Activated CD8-positive, alpha-beta memory T cell treated with anti-CD3 and anti-CD28 coated beads for 4 hours (primary cell): ENCODE data around the gene SPTAN1.
A peak's percentile ranks its signal among the peaks of the same experiment; 100 is the strongest.
"Not testable (repeated sequence)": the region's sequence is repeated elsewhere in the genome, so short reads cannot be mapped to it uniquely, and the experiment has no call there.

Experiments used
- DNase-seq, 2 donors: peaks; one replicate each; pipeline ENCODE4 v3.0.0-alpha.2; 2020; ENCODE audit warnings: low read depth in 2 of 2

Gene SPTAN1

DNA sequence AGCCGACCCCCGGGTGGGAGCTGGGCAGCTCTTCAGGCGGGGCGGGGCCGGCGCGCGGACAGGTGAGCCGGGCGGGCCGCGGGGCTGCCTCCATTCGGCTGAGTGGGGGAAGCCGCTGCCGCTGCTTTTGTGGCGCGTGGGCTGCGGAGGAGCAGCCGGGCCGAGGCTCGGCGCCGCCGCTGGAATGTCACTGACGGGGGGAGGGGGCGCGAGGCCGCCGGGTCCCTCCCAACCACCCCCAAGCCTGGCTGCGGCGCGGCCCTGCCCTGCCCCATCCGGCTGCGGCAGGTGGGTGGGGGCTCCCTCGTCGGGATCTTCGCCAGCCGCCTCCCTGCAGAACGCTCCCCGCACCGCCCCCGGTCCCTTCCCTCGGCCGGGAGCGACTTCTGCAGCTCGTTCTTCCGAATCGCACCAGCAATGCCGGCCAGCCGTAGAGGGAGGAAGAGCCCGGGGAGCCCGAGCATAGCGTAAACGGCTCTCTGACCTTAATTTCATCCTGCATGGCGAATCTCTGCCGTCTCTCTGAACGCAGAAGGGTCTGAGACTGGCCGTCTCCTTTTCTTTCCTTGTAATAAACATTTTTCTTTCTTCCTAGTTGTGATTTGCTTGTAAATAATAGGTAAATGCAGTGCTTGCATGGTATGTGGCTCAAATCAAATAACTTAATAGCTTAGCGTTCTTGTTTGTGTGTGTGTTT lies 505 bp downstream of the SPTAN1 start:
- DNase-seq = peak; percentile 22 to 28

GRCh38 chr9:128553728-128554127 lies 1.3 kb downstream of the SPTAN1 start:
- no peak for DNase-seq

DNA sequence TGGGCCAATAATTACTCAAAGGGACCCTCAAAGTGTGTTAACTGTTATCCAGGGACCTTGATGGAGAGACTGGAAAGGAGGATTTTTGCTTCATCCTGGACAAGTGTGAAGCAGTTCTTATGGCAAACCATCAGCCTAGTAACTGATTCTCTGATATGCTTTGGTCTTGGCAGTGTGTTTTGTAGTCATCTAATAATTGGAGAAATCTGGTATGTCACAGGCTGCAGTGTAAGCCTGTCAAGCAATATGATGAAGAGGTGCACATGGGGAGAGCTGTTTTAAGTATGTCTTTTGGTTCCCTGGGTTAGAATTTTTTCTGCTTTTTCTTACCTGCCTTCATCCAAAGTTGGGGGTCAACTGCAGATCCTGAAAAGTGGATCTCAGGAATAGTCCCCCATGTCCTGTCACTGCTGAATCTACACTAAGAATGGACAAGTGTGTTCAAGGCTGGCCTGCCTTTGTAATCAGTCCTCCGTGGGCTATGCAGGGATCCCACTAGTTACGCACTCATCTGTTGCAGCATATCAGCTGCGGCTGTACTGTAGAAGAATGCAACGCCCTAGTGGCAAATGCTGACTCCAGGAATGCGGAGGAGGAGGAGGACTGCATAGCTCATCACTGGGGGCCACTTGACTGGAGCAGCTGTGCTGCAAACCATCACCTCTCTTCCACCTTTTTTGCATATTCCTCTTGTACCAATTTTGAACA lies 1.9 kb downstream of the SPTAN1 start:
- DNase-seq = no peak

DNA sequence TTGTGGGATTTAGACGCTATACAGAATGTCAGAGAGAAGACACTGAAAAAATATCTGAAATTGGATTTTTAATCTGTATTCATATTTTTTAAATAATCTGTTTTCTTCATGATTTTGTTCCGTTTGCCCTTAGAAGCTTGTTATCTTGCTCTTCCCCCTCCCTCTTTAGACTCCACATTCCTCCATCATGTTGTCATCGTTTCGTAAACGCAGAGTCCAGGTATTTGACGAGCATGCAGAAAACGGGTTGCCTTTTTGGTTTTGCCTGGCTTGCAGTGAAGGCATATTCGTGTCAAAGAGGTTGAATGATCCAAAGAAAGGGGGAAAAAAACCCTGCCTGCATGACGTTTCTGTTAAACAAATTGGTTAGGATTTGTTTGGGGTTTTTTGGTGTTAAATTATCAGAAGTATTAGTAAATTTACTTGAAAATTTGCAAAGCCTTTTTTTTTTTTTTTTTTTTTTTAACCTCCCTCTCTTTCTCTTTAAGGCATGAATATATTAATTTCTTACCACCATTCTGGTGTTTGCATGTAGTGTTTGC lies 2.9 kb downstream of the SPTAN1 start:
- no peak for DNase-seq

DNA sequence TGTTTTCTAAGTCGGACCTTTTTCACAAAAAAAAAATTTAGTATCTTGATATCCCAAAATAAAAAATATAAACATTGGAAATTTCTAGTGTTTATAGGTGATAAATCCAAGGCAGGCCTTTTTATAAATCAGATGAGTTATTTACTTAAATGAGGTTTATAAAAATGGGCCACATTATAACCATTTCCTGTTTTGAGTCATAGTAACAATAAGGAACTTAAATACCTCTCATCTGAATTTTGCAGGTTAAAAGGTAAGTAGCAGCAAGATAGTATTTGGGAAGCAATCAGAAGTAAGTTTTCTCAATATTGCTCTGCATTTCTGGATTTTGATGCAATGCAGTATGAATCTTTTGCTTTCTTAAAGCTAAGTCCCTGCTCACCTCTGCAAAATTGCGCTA lies 3.9 kb downstream of the SPTAN1 start:
- DNase-seq = no peak

- no peak for DNase-seq
Observed at GRCh38 chr9:128556926-128557634, 4.7 kb downstream of the SPTAN1 start.

DNA sequence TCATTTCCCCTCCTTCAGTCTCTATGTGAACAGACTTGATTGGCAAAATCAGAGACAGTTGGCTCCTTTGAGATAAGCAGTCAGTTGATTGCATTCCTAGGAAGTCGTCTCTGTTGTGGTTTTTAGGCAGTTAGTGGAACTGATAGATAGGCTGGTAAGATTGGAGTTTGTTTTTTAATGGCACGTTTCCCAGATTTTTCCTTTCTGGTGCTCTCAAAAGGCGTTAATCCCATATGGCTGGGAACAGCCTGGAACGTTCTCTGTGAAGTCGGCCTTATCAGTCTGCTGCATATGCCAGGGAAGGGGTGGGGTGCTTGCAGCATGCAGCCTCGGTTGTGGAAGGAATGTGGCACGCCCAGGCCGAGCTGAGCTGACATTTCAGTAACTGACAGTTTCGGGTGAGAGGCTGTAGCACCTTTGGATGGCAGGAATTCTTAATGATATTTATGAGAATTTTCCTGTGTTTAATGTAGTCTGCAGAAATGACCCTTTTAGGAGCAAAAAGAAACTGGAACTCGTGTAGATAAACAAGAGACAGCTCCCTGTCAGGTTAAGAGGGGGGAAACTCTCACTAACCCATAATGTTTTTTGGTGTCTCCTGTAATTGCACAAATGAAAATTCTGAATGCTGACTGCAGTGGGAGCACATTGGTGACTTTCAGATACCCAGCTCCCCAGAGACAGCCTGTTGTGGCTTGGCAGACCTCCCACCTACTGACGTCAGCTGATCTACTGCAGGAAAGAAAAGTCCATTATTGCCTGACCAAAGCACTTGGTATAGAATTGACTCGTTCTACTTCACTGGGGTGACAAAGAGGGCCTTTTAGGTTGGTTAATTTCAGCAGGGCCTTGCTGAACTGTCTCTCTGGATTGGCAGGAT lies 6.3 kb downstream of the SPTAN1 start:
- no peak for DNase-seq

DNA sequence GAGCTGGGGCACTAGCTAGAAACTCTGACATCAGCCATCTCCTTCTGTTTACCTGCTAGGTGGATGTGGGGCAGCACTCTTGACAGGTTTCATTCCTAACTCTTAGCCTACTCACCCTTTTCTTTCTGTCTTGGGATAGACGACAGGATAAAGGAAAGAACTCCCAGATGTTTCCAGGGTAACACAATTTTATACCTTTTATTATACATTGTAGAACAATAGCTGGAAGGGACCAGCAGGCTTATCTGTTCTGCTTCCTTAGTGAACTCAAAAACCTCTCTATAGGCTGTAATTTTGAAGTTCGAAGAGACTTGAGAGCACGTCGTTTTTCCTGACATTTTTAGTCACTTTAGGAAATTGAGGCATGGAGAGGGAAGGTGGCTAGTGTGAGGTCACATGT lies 13.2 kb downstream of the SPTAN1 start:
- DNase-seq = no peak

DNA sequence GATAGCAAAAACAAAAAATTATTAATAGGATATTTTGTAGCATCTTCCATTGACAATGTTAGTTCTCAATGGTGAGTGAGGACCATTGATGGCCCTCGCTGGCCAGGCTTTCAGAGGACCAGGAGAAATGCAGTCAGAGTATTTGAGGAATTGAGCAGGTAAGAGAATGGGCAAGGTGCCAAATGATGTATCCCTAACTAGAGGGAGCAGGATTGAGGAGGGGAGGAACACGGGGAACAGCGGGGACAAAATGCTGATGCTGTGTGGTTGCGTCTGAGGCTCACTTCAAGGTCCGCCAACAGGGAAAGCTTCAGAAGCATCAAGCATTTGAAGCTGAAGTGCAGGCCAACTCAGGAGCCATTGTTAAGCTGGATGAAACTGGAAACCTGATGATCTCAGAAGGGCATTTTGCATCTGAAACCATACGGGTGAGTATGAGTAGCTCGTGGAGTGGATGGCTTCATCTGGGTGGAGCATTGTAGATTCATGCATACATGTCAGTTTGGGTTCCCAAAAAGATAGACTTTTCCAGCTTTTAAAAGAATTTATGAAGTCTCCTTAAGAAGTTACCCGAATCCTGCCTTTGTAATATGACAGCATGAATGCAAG lies 16.2 kb downstream of the SPTAN1 start:
- DNase-seq = no peak

DNA sequence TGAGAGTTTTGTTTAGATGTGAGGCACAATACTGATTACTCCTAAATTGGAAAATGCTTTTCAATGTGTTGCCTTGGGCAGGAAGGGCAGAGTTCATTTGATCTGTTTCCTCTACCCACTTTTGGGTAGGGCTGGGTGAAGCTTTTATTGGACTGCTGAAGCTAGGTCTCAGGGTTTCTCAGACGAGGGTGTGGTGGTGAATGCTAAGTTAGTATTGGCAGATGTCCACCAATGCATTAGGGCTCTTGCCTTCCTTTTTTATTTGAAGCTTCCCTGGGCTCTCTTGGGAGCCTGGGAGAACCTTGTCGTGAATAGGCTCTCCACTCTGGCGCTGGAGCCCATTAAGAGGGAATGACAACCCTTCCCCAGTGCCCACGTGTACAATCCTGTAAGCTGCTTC lies 23.1 kb downstream of the SPTAN1 start:
- no peak for DNase-seq

- DNase-seq = no peak
Observed at GRCh38 chr9:128575916-128576315, 23.5 kb downstream of the SPTAN1 start.

- DNase-seq = no peak
Observed at GRCh38 chr9:128577206-128577605, 24.8 kb downstream of the SPTAN1 start.

DNA sequence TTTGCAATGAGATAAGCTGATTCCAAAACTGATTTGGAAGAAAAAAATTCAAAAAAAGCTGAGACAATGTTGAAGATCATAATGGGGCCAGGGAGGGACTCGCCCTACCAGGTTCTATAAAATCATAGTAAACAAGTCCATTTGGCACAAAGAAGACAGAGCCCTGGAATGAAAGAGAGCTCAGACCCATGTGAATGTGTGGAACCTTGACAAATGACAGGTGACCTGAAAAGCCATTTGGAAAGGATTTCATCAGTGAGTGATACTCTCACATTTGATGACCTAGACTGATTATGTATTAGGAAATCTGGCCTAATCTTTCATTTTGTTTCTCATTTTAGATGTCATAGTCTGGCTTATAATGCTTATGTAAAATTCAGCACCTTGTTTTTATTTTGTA lies 26.8 kb downstream of the SPTAN1 start:
- DNase-seq = no peak

- DNase-seq = no peak
Observed at GRCh38 chr9:128580731-128581130, 28.3 kb downstream of the SPTAN1 start.

DNA sequence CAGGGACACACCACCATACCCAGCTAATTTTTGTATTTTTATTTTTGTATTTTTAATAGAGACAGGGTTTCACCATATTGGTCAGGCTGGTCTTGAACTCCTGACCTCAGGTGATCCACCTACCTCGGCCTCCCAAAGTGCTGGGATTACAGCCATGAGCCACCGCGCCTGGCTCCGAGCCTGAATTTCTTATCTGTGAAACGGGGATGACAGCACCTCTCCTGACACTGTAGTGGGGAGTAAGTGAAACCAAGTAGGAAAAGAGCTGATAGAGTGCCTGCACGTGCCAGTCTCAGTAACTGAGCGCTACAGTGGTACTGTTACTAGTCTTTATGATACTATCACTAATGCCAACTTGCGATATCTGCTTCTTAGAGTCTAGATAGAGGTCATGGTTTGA lies 32.8 kb downstream of the SPTAN1 start:
- DNase-seq = not testable (repeated sequence)

- not testable (repeated sequence) for DNase-seq
Observed at GRCh38 chr9:128586934-128587333, 34.5 kb downstream of the SPTAN1 start.

DNA sequence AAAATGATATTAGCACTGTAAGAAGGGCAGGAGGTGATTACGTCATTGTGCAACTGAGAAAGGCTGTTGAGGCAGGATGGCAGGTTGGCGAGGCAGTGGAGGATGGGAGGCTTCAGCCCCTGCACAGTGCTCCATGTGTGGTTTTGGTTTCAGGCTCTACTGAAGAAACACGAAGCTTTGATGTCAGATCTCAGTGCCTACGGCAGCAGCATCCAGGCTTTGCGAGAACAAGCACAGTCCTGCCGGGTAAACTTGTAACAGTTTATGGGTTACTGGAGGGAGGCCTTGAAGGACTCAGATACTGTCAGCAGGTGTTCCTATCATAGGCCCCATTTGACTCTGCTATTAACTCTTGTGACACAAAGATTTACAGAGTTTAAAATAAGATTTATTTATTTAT lies 35.1 kb downstream of the SPTAN1 start:
- DNase-seq = no peak

- no peak for DNase-seq
Observed at GRCh38 chr9:128588581-128589233, 36.3 kb downstream of the SPTAN1 start.

DNA sequence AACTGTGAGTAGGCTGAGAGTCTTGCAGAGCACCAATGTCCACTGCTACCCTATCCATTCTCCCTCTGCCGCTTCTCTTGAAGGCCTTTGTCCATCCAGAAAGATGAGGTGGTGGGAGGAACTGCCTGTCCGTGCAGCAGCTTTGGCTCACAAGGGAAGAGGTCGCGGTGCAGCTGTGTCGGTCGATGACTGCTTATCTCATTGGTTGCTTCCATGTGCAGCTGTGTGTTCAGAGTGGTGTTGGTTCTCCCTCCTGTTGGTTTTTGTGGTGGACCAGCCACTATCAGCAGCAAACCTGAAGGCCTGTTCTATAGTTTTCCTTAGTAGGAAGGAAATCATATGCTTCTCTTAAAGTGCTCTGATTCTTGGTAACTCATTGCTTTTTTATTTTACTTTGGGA lies 40.7 kb downstream of the SPTAN1 start:
- no peak for DNase-seq

- no peak for DNase-seq
Observed at GRCh38 chr9:128593856-128594255, 41.5 kb downstream of the SPTAN1 start.

- no peak for DNase-seq
Observed at GRCh38 chr9:128595471-128595870, 43.1 kb downstream of the SPTAN1 start.
